Esophagus muscularis mucosa (tissue), 4 donors: Measurements from ENCODE around the gene CNPY3.

ENCODE experiments used
- EP300 ChIP-seq: sonication (generic); formaldehyde crosslinking; IDR thresholded peaks from one replicate; pipeline ENCODE4 v1.6.1; 2017; ENCODE audit warnings: antibody characterized with exemption
- POLR2A ChIP-seq: fragments of 450-650 bp; IDR thresholded peaks from one replicate; pipeline ENCODE4 v1.6.1; 2017; ENCODE audit warnings: antibody characterized with exemption, moderate library complexity, mild to moderate bottlenecking, low read depth
- POLR2AphosphoS5 ChIP-seq, 2 donors: sonication (generic); formaldehyde crosslinking; IDR thresholded peaks; one replicate each; pipeline ENCODE4 v1.6.1; 2017; ENCODE audit warnings: antibody characterized with exemption in 2 of 2
- TF ChIP-seq, protein P1 (sequence below), 3 experiments: fragments of 200-600 bp in 2 of 3; fragments of 450-650 bp in 1 of 3; sonication (generic) in 2 of 3; IDR thresholded peaks; one replicate each; pipeline ENCODE4 v1.5.1; 2017 to 2019; ENCODE audit warnings: antibody characterized with exemption in 3 of 3, mild to moderate bottlenecking in 2 of 3, moderate library complexity in 1 of 3

DNA sequence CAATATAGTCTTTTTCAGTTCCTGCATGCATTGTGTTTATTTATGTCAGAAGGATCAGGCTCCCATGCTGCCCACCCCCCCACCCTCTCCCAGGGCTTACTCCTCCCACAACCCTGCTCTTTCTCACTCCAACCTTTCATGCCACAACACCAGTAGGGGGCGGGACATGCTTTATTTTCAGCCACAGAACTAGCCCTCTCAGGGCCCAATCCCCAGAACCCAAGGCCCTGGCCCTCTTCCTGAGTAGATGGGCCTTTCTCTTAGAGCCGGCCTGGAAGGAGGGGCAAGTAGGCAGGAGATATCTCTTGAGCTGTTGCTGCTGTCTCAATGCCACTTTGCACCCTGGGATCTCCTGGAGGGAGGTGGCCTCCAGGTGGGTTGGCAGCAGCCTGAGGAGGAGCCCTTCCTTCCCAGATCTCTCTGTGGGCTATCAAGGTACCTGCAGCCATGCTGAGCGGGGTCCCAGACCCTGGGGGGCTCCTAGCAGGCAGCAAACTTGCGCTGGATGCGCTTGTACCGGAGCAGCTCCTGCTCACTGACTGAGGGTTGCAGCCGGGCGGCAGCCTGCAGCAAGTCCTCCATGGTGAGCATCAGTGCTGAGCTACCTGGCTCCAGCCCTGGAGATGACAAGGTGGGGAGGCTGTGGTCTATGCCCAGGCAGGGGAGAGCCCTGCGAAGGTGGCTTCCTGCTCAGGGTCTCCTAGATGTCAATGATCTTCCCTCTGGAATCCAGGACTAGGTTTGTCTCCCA lies 34.8 kb downstream of the CNPY3 start:
- no peak for TF ChIP-seq POLR2A
- TF ChIP-seq, protein P1, sequence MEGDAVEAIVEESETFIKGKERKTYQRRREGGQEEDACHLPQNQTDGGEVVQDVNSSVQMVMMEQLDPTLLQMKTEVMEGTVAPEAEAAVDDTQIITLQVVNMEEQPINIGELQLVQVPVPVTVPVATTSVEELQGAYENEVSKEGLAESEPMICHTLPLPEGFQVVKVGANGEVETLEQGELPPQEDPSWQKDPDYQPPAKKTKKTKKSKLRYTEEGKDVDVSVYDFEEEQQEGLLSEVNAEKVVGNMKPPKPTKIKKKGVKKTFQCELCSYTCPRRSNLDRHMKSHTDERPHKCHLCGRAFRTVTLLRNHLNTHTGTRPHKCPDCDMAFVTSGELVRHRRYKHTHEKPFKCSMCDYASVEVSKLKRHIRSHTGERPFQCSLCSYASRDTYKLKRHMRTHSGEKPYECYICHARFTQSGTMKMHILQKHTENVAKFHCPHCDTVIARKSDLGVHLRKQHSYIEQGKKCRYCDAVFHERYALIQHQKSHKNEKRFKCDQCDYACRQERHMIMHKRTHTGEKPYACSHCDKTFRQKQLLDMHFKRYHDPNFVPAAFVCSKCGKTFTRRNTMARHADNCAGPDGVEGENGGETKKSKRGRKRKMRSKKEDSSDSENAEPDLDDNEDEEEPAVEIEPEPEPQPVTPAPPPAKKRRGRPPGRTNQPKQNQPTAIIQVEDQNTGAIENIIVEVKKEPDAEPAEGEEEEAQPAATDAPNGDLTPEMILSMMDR (IDR thresholded peaks at IDR 0.05), result no peak
- TF ChIP-seq POLR2AphosphoS5 (IDR thresholded peaks at IDR 0.05), result no peak
- TF ChIP-seq EP300, result no peak
